IMR-90 (cell line): ENCODE measurements around the gene SYS1.

Experiments
- BHLHE40 ChIP-seq: fragments of 150-350 bp; IDR thresholded peaks from 2 replicates; pipeline ENCODE4 v1.6.1; 2016; ENCODE audit warnings: mild to moderate bottlenecking, low read depth, low read length
- CHD1 ChIP-seq: IDR thresholded peaks from 2 replicates; pipeline ENCODE4 v1.6.1; 2012; ENCODE audit warnings: low read depth, low read length, improper control_type of control experiment
- POLR2A ChIP-seq: IDR thresholded peaks from 2 replicates; pipeline ENCODE4 v1.6.1; 2012; ENCODE audit warnings: mild to moderate bottlenecking, low read depth, low read length
- RAD21 ChIP-seq: IDR thresholded peaks from 2 replicates; pipeline ENCODE4 v1.6.1; 2012; ENCODE audit warnings: low read length, improper control_type of control experiment
- RFX5 ChIP-seq: IDR thresholded peaks from 2 replicates; pipeline ENCODE4 v1.8.0; 2012; ENCODE audit warnings: low read depth, mild to moderate bottlenecking, low read length, moderate library complexity
- TF ChIP-seq, protein P1 (sequence below): conservative IDR thresholded peaks from 2 replicates; pipeline ENCODE4 v1.5.1; 2012; ENCODE audit warnings: mild to moderate bottlenecking, low read depth, low read length, improper control_type of control experiment
- TF ChIP-seq, protein P2 (sequence below): fragments of 150-350 bp; IDR thresholded peaks from 2 replicates; pipeline ENCODE4 v1.6.1; 2016; ENCODE audit warnings: low read depth, mild to moderate bottlenecking, low read length, moderate library complexity, borderline replicate concordance

DNA sequence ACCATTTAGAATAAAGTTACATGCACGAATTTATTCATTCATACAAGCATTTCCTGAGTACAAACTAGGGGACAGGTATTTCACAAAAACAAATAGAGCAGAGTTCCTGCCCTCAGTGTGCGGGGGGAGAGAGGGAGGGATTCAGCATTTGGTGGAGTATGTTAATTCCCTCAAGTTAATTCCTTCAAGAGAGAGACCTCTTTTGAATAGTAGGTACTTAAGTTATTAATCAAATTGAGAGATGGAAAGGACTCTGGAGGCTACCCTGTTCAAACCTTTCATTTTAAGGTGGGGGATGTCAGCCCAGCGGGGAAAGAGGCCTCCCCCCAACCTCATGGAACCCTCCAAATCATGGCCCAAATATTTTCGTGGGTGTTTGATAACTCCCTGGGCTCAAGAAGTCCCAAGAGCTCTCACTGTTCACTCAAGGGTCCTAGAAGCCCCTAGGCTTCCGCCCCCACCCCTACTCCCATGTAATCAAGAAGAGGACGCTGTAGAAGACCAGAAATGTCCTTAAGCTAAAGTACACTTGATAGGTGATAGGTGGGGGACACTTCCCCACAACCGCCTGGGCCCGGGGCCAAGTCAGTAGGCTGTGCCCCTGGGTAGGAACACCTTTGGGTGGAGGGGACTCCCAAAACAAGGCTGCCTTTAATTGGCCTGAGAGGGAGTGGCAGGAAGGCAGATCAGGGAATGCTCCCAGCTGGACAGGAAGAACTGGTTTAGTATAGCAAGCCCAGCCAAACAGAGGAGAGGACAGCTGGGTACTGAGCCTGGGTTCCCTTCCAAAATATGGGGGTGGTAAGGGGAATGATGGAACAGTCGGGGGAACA lies 17.6 kb upstream of the SYS1 start:
- no peak; the same call in none of the 2 replicates for TF ChIP-seq POLR2A
- TF ChIP-seq, protein P1, sequence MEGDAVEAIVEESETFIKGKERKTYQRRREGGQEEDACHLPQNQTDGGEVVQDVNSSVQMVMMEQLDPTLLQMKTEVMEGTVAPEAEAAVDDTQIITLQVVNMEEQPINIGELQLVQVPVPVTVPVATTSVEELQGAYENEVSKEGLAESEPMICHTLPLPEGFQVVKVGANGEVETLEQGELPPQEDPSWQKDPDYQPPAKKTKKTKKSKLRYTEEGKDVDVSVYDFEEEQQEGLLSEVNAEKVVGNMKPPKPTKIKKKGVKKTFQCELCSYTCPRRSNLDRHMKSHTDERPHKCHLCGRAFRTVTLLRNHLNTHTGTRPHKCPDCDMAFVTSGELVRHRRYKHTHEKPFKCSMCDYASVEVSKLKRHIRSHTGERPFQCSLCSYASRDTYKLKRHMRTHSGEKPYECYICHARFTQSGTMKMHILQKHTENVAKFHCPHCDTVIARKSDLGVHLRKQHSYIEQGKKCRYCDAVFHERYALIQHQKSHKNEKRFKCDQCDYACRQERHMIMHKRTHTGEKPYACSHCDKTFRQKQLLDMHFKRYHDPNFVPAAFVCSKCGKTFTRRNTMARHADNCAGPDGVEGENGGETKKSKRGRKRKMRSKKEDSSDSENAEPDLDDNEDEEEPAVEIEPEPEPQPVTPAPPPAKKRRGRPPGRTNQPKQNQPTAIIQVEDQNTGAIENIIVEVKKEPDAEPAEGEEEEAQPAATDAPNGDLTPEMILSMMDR: no peak
- TF ChIP-seq, protein P2, sequence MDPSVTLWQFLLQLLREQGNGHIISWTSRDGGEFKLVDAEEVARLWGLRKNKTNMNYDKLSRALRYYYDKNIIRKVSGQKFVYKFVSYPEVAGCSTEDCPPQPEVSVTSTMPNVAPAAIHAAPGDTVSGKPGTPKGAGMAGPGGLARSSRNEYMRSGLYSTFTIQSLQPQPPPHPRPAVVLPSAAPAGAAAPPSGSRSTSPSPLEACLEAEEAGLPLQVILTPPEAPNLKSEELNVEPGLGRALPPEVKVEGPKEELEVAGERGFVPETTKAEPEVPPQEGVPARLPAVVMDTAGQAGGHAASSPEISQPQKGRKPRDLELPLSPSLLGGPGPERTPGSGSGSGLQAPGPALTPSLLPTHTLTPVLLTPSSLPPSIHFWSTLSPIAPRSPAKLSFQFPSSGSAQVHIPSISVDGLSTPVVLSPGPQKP: no peak
- no peak for TF ChIP-seq RAD21
- TF ChIP-seq BHLHE40: no peak
- TF ChIP-seq CHD1: no peak
- no peak for TF ChIP-seq RFX5
